Lower lobe of right lung (tissue), 2 donors: Measurements from ENCODE around the gene CELF4. TPM values are rescaled to one million over a fixed set of nuclear protein-coding genes. Genes with fewer than 3 reads are reported as not detected.

Experiments
- ATAC-seq, 2 donors: fragments of 200-7000 bp; cut with Tn5 transposase; one replicate each; pipeline ENCODE4 v1.9.1; 2020 to 2022; ENCODE audit warnings: mild to moderate bottlenecking in 2 of 2, moderate library complexity in 2 of 2
- DNase-seq: peaks from one replicate; pipeline ENCODE4 v3.0.0-alpha.2; 2020
- H3K27ac ChIP-seq: fragments of 200-600 bp; one replicate; pipeline ENCODE4 v1.8.0; 2022
- H3K27me3 ChIP-seq: fragments of 200-600 bp; one replicate; pipeline ENCODE4 v1.8.0; 2022; ENCODE audit warnings: low read depth
- H3K36me3 ChIP-seq: fragments of 200-600 bp; one replicate; pipeline ENCODE4 v1.8.0; 2022; ENCODE audit warnings: mild to moderate bottlenecking
- H3K4me1 ChIP-seq: fragments of 200-600 bp; one replicate; pipeline ENCODE4 v1.8.0; 2022
- H3K4me3 ChIP-seq: fragments of 200-600 bp; one replicate; pipeline ENCODE4 v1.8.0; 2022; ENCODE audit warnings: mild to moderate bottlenecking
- H3K9me3 ChIP-seq: fragments of 200-600 bp; one replicate; pipeline ENCODE4 v1.8.0; 2022
- intact Hi-C: fragments of 100-400 bp; cut with DNase I; formaldehyde crosslinking; loops from one replicate; pipeline ENCODE4 v1.11.0; 2022
- total RNA-seq: library from RNA; stranded (reverse); fragmentation: NEBNext Ultra II Directional; extraction: Animal tissue kit (Norgen Biotek cat#: 25700); gene quantifications from one replicate; pipeline ENCODE4 v1.2.1, GENCODE V29; 2021
- TF ChIP-seq, protein P1 (sequence below): fragments of 200-600 bp; IDR thresholded peaks from one replicate; pipeline ENCODE4 v1.8.0; 2022; ENCODE audit warnings: antibody characterized with exemption, mild to moderate bottlenecking
- donor health status: DM: no; HTN: yes; CAD: no; lungs with severe emphysema.

The CELF4 gene
- total RNA-seq, 1 donor from 2014 or later, result 0.38 TPM

- Histone ChIP-seq H3K36me3 (no peaks in the 10 kb centered on the region), H3K4me1 (no peaks in the 10 kb centered on the region), H3K9me3 (no peaks in the 10 kb centered on the region), H3K27me3 (no peaks in the 10 kb centered on the region), H3K27ac (no peak overlapping the region), H3K4me3 (no peak overlapping the region)
- intact Hi-C loops, result no loop called here
- no peak for DNase-seq
- no peak for ATAC-seq
- TF ChIP-seq, protein P1, sequence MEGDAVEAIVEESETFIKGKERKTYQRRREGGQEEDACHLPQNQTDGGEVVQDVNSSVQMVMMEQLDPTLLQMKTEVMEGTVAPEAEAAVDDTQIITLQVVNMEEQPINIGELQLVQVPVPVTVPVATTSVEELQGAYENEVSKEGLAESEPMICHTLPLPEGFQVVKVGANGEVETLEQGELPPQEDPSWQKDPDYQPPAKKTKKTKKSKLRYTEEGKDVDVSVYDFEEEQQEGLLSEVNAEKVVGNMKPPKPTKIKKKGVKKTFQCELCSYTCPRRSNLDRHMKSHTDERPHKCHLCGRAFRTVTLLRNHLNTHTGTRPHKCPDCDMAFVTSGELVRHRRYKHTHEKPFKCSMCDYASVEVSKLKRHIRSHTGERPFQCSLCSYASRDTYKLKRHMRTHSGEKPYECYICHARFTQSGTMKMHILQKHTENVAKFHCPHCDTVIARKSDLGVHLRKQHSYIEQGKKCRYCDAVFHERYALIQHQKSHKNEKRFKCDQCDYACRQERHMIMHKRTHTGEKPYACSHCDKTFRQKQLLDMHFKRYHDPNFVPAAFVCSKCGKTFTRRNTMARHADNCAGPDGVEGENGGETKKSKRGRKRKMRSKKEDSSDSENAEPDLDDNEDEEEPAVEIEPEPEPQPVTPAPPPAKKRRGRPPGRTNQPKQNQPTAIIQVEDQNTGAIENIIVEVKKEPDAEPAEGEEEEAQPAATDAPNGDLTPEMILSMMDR, result no peak
Observed at GRCh38 chr18:37432436-37433195, 133.0 kb downstream of the CELF4 start.

- H3K9me3 ChIP-seq, result no peaks in the 10 kb centered on the region
- H3K27me3 ChIP-seq, result no peaks in the 10 kb centered on the region
- no peaks in the 10 kb centered on the region for H3K4me1 ChIP-seq
- DNase-seq (no peak), ATAC-seq (no peak)
- intact Hi-C loops, result no loop called here
- H3K27ac ChIP-seq, result no peak overlapping the region
- H3K4me3 ChIP-seq, result no peak overlapping the region
- H3K36me3 ChIP-seq, result no peaks in the 10 kb centered on the region
- TF ChIP-seq, protein P1, result no peak
Observed at GRCh38 chr18:37430357-37431076, 135.1 kb downstream of the CELF4 start.

DNA sequence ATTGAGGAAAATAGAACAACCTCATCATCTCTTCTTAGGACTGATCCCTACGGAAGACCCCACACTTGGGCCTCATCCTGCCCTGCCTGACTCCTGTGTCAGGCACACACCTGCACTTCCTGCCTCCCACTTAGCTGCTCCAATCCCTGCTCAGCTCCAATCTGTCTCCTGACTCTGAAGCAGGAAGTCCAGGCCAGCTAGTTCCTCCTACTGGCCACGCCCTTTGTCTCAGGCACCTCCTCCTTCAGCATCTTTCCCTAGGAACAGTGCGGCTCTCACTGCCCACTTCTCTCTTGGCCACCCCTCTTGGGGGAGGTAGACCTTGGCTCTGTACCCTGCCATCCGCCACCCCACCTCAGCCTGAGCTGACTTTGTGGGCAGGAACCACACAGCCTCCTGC lies 135.8 kb downstream of the CELF4 start:
- Histone ChIP-seq H3K9me3 (no peaks in the 10 kb centered on the region), H3K36me3 (no peaks in the 10 kb centered on the region), H3K27me3 (no peaks in the 10 kb centered on the region), H3K27ac (no peak overlapping the region), H3K4me1 (no peaks in the 10 kb centered on the region), H3K4me3 (no peak overlapping the region)
- DNase-seq (no peak), ATAC-seq (no peak)
- TF ChIP-seq, protein P1, result no peak
- intact Hi-C loops, result no loop called here

DNA sequence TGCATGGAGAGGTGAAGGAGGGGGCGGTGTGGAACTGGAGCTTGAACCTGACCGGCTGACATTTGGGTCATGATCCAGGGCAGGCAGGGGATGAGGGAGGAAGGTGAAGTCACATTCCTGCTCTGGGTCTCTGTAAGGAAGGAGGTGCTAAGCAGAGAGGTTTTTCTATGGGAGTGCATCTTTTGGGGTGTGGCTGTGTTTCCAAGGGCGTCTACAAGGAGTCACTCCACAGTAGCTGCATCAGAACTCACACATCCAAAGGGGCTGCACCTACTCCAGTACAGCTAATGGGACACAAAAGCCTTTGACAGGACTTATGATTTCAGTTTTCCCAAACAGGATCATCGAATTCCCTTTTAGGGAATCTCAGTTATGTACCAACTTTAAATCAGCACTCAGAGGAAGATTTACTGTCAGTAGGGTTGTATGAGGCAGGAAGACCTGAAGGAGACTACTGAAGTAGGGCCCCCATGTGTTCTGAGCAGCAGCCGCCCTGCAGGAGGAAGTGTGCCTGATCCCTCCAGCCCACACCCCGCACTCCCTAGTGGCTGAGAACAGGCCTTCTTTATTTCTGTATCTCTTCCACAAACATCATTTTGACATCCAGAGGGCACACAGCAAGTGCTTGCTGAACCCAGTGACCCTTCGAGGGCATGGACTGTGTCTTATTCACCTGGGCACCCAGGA lies 137.2 kb downstream of the CELF4 start:
- intact Hi-C loops, result no loop called here
- TF ChIP-seq, protein P1, result no peak
- no peaks in the 10 kb centered on the region for H3K4me1 ChIP-seq
- no peak overlapping the region for H3K4me3 ChIP-seq
- no peak overlapping the region for H3K27ac ChIP-seq
- no peaks in the 10 kb centered on the region for H3K27me3 ChIP-seq
- DNase-seq, result no peak
- ATAC-seq, result no peak
- H3K36me3 ChIP-seq, result no peaks in the 10 kb centered on the region
- no peaks in the 10 kb centered on the region for H3K9me3 ChIP-seq

DNA sequence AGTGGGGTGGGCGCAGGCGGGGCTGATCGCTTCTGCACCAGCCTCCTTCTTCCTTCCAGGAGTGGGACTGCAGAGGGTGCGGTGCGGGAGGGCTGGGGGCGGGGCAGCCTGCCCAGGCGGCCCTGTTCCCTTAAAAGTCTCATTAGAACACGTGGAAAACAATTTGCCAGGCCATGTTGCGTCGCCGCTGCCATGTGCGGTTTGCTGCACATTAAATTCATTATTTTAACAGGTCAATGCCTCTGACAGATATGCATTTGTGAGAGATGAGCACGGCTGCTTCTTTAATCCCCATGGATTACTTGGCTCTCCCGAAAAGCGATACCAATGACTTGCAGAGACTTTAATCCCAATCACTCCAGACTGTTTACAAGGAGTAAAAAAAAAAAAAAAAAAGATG lies 139.0 kb downstream of the CELF4 start:
- no peaks in the 10 kb centered on the region for H3K36me3 ChIP-seq
- no peaks in the 10 kb centered on the region for H3K4me1 ChIP-seq
- intact Hi-C loops, result no loop called here
- ATAC-seq (no peak), DNase-seq (no peak)
- TF ChIP-seq, protein P1, result no peak
- H3K27ac ChIP-seq, result no peak overlapping the region
- no peaks in the 10 kb centered on the region for H3K9me3 ChIP-seq
- no peaks in the 10 kb centered on the region for H3K27me3 ChIP-seq
- no peak overlapping the region for H3K4me3 ChIP-seq
